Upper lobe of left lung (tissue), 6 donors: ENCODE data around the gene SNX10. TPM values are rescaled to one million over a fixed set of nuclear protein-coding genes. Genes with fewer than 3 reads are reported as not detected.
A peak's percentile ranks its signal among the peaks of the same experiment; 100 is the strongest.
"Not testable (repeated sequence)": the region's sequence is repeated elsewhere in the genome, so short reads cannot be mapped to it uniquely, and the experiment has no call there.

Source experiments
- ATAC-seq, 2 donors: fragments of 200-7000 bp; cut with Tn5 transposase; one replicate each; pipeline ENCODE4 v1.9.1; 2022; ENCODE audit warnings: mild to moderate bottlenecking in 2 of 2, moderate library complexity in 2 of 2; ENCODE audit not compliant: low FRiP score in 2 of 2
- DNase-seq, 2 donors: peaks; one replicate each; pipeline ENCODE4 v3.0.0-alpha.2; 2019 to 2020
- H3K27ac ChIP-seq, 4 donors: fragments of 200-600 bp; sonication (generic); one replicate each; pipeline ENCODE4 v1.5.1; 2016 to 2019
- H3K27me3 ChIP-seq, 4 donors: fragments of 200-600 bp; sonication (generic); one replicate each; pipeline ENCODE4 v1.5.1; 2017 to 2019
- H3K36me3 ChIP-seq, 4 donors: fragments of 200-600 bp; sonication (generic); one replicate each; pipeline ENCODE4 v1.5.1; 2016 to 2019
- H3K4me1 ChIP-seq, 4 donors: fragments of 200-600 bp; sonication (generic); one replicate each; pipeline ENCODE4 v1.5.1; 2018 to 2019
- H3K4me3 ChIP-seq, 4 donors: fragments of 200-600 bp; sonication (generic); one replicate each; pipeline ENCODE4 v1.5.1; 2017 to 2019; ENCODE audit warnings: mild to moderate bottlenecking in 2 of 4, moderate library complexity in 1 of 4
- H3K9me3 ChIP-seq, 4 donors: fragments of 200-600 bp; sonication (generic); one replicate each; pipeline ENCODE4 v1.5.1; 2018 to 2019
- EP300 ChIP-seq, 4 donors: sonication (generic); formaldehyde crosslinking; IDR thresholded peaks; one replicate each; pipeline ENCODE4 v1.5.1; 2017; ENCODE audit warnings: antibody characterized with exemption in 4 of 4, control low read depth in 2 of 4
- POLR2A ChIP-seq, 4 donors: fragments of 450-650 bp; IDR thresholded peaks; one replicate each; pipeline ENCODE4 v1.5.1; 2016 to 2017; ENCODE audit warnings: antibody characterized with exemption in 4 of 4, mild to moderate bottlenecking in 2 of 4
- POLR2AphosphoS5 ChIP-seq, 2 donors: sonication (generic); formaldehyde crosslinking; IDR thresholded peaks; one replicate each; pipeline ENCODE4 v1.5.1; 2017; ENCODE audit warnings: antibody characterized with exemption in 2 of 2
- WGBS, 2 donors: methylation state at CpG; one replicate each; pipeline ENCODE4 v1.1.5; 2017 to 2018; 5-methylcytosine and 5-hydroxymethylcytosine counted together
- total RNA-seq, 6 donors: library from RNA; depleted of rRNA in 4 of 6; stranded (reverse); fragments of >200 nt in 4 of 6; gene quantifications; one replicate each; pipeline versions ENCODE4 v1.1.0 to v1.2.1, GENCODE V29; 2016 to 2021
- TF ChIP-seq, protein P1 (sequence below), 6 experiments: fragments of 450-650 bp in 4 of 6; fragments of 200-600 bp in 2 of 6; sonication (generic) in 2 of 6; IDR thresholded peaks; one replicate each; pipeline ENCODE4 v1.5.1; 2016 to 2019; ENCODE audit warnings: antibody characterized with exemption in 6 of 6
- donor health status: DM: no; HTN: no; CAD: no; lungs with moderate emphysema.
- donor health status: DM: no; HTN: yes; CAD: no; lungs with severe emphysema.

SNX10 gene, protein sequence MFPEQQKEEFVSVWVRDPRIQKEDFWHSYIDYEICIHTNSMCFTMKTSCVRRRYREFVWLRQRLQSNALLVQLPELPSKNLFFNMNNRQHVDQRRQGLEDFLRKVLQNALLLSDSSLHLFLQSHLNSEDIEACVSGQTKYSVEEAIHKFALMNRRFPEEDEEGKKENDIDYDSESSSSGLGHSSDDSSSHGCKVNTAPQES
- 10 to 100 TPM; 24.1 to 78.6 (median 36.4) TPM for total RNA-seq

DNA sequence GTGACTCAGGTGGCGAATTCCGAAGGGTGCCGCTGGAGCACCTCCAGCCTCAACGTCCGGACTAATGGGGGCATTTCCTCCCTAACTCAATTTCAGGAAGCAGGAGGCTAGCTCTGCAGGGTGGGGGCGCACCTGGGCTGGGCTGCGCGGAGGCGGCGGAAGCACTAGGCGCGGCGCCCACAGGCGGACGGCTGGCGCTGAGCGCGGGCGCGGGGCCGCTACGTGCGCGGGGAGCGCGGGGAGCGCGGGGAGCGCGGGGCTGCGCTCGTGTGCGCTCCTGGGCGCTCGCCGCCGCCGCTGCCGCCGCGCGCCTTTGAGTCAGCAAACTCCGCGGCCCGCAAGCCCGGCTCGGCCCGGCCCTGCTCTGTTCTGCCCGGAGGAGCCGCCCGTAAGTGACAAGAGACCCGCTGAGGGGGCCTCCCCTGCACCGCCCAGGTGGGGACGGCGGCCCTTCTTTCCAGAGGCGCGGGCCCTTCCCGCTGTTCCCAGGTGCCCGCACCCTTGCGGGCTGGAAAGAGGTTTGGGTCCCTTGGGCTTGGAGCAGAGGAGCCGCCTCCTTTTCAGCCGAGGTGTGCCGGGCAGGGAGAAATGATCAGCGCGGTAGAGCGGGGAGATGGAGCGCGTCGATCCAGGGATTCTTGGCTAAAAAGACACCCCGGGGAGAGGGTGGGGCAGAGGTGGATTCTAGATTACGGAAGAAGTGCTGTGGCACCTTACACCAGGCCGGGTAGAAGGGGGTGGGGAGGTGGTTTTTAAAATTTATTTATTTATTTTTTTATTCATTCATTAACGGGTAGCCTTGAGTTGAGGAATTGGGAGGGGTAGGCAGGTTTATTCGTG is at the start of gene SNX10:
Gene SNX10, plus strand, starts transcription at position 164 of the 840 bp plus-strand sequence. CDS start 54,581 bp downstream, outside the sequence.
- 4% methylated on average over 20 to 47 of the region's 74 CpGs for whole genome bisulfite sequencing, 2 donors

DNA sequence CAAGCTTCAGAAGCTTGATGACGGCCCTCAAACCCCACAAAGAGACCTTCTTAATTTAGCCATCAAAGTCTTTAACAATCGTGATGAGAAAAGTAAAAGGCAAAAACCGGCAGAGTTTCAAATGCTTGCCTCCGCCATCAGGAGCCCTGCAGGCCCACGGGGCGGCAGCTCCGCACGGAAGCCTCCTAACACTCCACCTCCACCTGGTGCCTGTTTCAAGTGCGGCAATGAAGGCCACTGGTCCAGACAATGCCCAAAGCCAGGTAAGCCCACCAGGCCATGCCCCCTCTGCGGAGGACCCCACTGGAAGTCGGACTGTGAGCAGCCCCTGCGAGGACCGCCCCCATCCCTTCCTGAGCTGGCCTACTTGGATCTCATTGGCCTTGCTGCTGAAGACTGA is 46.5 kb upstream of the SNX10 start:
- ATAC-seq, result no peak
- no peaks in the 10 kb centered on the region for H3K9me3 ChIP-seq
- H3K36me3 ChIP-seq, result no peaks in the 10 kb centered on the region
- H3K27me3 ChIP-seq, result no peaks in the 10 kb centered on the region
- TF ChIP-seq POLR2AphosphoS5 (IDR thresholded peaks at IDR 0.05) (no peak), EP300 (IDR thresholded peaks at IDR 0.05) (no peak), POLR2A (IDR thresholded peaks at IDR 0.05) (no peak)
- TF ChIP-seq, protein P1, sequence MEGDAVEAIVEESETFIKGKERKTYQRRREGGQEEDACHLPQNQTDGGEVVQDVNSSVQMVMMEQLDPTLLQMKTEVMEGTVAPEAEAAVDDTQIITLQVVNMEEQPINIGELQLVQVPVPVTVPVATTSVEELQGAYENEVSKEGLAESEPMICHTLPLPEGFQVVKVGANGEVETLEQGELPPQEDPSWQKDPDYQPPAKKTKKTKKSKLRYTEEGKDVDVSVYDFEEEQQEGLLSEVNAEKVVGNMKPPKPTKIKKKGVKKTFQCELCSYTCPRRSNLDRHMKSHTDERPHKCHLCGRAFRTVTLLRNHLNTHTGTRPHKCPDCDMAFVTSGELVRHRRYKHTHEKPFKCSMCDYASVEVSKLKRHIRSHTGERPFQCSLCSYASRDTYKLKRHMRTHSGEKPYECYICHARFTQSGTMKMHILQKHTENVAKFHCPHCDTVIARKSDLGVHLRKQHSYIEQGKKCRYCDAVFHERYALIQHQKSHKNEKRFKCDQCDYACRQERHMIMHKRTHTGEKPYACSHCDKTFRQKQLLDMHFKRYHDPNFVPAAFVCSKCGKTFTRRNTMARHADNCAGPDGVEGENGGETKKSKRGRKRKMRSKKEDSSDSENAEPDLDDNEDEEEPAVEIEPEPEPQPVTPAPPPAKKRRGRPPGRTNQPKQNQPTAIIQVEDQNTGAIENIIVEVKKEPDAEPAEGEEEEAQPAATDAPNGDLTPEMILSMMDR (IDR thresholded peaks at IDR 0.05), result no peak
- no peaks in the 10 kb centered on the region for H3K4me1 ChIP-seq
- H3K4me3 ChIP-seq, result no peak overlapping the region
- no peak overlapping the region for H3K27ac ChIP-seq
- WGBS, 2 donors, result 90 to 96% methylated on average over 5 to 11 of the region's 13 CpGs
- peak in 1 of 2 donors; percentile 65 for DNase-seq

More for the DNA sequence above, at the start of gene SNX10:
- Histone ChIP-seq H3K9me3 (no peaks in the 10 kb centered on the region), H3K27me3 (no peaks in the 10 kb centered on the region), H3K36me3 (no peaks in the 10 kb centered on the region), H3K27ac (peak within 1 kb of the TSS; percentile 75 to 90 (median 76)), H3K4me3 (peak within 1 kb of the TSS; percentile 28 to 72 (median 59)), H3K4me1 (peaks cover 0 to 22% (median 6%) of the 10 kb centered on the region in 4 donors)
- peak in 1 of 2 donors; percentile 11 for TF ChIP-seq POLR2AphosphoS5 (IDR thresholded peaks at IDR 0.05)
- TF ChIP-seq EP300 (IDR thresholded peaks at IDR 0.05), result no peak
- TF ChIP-seq POLR2A (IDR thresholded peaks at IDR 0.05), result peak in 1 of 4 donors; percentile 30
- TF ChIP-seq, protein P1 (IDR thresholded peaks at IDR 0.05), result peak in 4 of 6 experiments; percentile 16 to 57 (median 25)
- peak; percentile 75 to 93 for DNase-seq
- peak; percentile 44 to 86 for ATAC-seq

DNA sequence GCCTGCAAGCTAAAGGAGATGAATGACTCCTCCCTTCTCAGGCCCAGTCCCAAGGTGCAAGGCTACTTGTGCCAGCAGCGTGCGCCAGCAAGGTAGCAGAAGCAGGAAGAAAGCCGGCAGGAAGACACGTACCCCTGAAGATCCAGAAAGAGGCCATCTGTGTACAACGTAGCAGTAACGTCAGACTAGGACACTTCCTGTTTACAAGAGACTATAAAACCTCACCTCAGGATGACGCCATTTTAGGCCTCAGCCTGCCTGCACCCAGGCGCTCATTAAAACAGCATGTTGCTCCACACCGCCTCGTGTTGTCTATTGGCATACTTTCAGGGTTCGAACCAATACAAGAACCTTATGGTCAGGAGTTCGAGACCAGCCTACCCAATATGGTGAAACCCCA is 41.4 kb upstream of the SNX10 start:
- WGBS, 2 donors, result 81 to 85% methylated on average over 12 of the region's 12 CpGs
- TF ChIP-seq POLR2A (IDR thresholded peaks at IDR 0.05), result no peak
- no peak for TF ChIP-seq EP300 (IDR thresholded peaks at IDR 0.05)
- no peak for TF ChIP-seq POLR2AphosphoS5 (IDR thresholded peaks at IDR 0.05)
- TF ChIP-seq, protein P1 (IDR thresholded peaks at IDR 0.05), result no peak
- Histone ChIP-seq H3K9me3 (no peaks in the 10 kb centered on the region), H3K27me3 (no peaks in the 10 kb centered on the region), H3K4me1 (no peaks in the 10 kb centered on the region), H3K27ac (no peak overlapping the region), H3K36me3 (no peaks in the 10 kb centered on the region), H3K4me3 (no peak overlapping the region)
- DNase-seq (no peak), ATAC-seq (no peak)

DNA sequence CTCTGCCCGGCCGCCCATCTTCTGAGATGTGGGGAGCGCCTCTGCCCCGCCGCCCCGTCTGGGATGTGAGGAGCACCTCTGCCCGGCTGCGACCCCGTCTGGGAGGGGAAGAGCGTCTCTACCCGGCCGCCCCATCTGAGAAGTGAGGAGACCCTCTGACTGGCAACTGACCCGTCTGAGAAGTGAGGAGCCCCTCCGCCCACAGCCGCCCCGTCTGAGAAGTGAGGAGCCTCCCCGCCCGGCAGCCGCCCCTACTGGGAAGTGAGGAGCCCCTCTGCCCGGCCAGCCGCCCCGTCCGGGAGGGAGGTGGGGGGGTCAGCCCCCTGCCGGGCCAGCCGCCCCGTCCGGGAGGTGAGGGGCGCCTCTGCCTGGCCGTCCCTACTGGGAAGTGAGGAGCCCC is 29.8 kb upstream of the SNX10 start:
- not testable (repeated sequence) for H3K27ac ChIP-seq, ATAC-seq, H3K4me3 ChIP-seq, H3K9me3 ChIP-seq, H3K27me3 ChIP-seq, H3K36me3 ChIP-seq, H3K4me1 ChIP-seq
- peak in 1 of 2 donors; percentile 65 for DNase-seq
- WGBS, 2 donors, result 94 to 100% methylated on average over 12 to 20 of the region's 29 CpGs

DNA sequence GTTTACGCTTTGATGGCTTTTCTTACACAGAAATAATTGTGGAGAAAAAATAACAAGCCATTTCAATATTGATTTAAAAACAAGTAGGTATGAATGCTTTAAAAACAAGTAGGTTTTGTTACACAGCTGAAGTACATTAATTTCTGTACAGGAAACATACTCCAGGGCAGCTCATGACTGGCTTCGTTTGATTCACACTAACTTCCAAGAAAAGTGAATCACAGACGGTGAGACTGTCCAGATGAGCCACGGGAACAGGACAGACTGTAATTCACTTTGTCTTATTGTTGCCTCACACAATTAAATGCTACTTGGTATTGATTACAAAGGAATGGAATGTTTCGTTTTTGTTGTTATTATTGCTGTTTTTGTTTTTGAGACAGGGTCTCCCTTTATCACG is 26.6 kb upstream of the SNX10 start:
- 87 to 91% methylated on average over 6 of the region's 6 CpGs for WGBS, 2 donors
- no peak overlapping the region for H3K27ac ChIP-seq
- ATAC-seq (no peak), DNase-seq (no peak)
- no peaks in the 10 kb centered on the region for H3K36me3 ChIP-seq
- H3K9me3 ChIP-seq, result peaks cover 0 to 4% (median 0%) of the 10 kb centered on the region in 4 donors
- no peaks in the 10 kb centered on the region for H3K4me1 ChIP-seq
- TF ChIP-seq, protein P1 (IDR thresholded peaks at IDR 0.05), result no peak
- TF ChIP-seq EP300 (IDR thresholded peaks at IDR 0.05) (no peak), POLR2A (IDR thresholded peaks at IDR 0.05) (no peak), POLR2AphosphoS5 (IDR thresholded peaks at IDR 0.05) (no peak)
- H3K4me3 ChIP-seq, result no peak overlapping the region
- no peaks in the 10 kb centered on the region for H3K27me3 ChIP-seq
